NCI-H345 treated with DMSO at 0.1 percent for 48 hours (cell line): ENCODE data around the gene HOXB6.
A peak's percentile ranks its signal among the peaks of the same experiment; 100 is the strongest.

Experiments
- DNase-seq: peaks from one replicate; lab custom pipeline; 2025; ENCODE audit not compliant: unreplicated experiment; lab: John Stamatoyannopoulos, UW

Gene HOXB6

DNA sequence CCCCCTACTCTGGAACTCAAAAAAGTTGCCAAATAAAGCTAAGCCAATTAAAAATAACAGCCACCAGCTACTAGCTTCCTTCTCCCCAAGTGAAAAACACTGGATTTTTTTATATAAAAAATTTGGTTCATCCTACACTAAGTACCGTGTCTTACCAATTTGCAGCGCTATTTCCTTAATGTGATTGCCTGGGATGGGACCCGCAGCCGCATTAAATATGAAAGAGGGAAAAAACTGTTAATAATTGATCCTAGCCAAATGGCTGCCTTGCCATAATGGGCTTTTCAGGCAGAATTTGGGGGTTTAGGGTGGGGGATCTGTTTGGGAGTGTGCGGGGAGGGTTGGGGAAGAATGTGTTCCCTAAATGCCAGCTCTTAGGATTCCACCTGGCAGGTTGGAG, 19.3 kb upstream of the HOXB6 start:
- DNase-seq, result no peak

DNA sequence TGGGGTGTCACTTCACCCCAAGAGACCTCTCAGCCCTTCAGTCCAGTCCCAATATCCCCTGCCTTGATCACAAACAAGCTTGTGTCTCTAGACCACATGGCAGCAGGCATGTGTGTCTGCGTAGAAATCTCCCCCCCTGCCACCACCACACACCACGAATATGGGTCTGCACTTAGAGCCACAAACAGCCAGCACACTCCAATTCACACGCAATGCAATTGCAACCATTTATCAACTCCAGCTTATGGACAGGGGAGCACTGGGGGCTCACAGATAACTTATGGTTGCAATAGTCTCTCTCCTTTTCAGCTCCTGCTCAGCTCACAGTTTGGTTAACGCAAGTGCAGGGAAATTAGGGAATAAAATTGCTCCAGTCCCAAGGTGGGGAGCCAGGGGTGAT, 18.8 kb upstream of the HOXB6 start:
- DNase-seq, result no peak

DNA sequence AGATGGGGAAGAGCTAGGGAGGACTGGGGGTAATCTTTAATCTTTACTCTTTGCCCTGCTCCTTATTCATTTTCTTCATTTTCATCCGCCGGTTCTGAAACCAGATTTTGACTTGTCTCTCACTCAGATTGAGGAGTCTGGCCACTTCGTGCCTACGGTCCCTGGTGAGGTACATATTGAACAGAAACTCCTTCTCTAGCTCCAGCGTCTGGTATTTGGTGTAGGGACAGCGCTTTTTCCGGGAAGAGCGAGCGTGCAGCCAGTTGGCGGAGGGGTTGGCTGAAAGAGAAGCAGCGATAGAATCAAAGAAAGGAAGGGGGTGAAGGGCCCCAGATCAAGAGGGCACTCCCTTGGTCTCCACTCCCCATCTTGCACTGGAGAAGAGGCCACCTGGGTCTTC, 18.1 kb upstream of the HOXB6 start:
- DNase-seq, result no peak

DNA sequence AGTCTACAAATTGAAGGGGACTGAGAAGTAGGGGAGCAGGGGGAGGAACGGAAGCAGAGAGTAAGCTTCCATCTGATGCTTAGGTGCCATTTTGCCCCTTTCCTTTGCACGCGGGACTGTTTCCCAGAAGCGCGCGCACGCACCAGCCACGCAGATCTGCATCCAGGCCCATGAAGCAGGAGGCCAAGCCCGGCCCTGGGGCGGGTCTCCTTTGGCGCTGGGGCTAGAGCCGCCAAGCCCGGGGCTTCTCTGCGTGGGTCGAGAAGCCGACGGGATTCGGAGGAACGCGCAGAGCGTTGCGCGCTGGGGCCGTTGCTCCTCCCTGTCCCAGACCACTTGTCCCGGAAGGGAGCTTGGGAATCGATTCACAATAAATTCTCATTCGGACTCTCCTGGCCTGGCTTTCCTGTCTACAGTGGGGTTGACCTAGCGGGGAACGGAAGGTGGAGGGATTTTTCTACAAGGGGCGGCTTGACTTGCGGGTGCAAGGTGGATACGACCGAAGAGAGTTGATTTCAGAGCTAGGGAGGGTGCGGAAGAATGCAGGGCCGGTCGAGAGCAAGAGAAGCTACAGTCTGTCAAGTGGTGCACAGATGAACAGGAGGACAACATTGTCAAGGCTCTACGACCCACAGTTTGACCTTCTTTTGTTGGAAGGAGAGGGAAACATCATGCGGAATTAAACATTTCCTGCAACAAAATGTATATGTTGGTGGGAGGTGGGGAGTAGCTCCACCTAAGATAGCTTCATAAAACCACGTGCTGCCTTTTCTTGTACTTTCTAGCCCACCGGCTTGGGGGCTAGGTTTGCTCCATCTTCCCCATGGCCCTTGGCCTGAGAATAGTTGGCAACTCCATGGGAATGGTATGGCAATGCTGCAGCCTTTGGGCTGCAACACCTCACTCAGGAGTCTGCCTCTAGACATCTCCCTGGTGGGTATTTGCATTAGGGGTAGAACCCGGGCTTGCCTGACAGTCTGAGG, 16.9 kb upstream of the HOXB6 start:
- no peak for DNase-seq

DNA sequence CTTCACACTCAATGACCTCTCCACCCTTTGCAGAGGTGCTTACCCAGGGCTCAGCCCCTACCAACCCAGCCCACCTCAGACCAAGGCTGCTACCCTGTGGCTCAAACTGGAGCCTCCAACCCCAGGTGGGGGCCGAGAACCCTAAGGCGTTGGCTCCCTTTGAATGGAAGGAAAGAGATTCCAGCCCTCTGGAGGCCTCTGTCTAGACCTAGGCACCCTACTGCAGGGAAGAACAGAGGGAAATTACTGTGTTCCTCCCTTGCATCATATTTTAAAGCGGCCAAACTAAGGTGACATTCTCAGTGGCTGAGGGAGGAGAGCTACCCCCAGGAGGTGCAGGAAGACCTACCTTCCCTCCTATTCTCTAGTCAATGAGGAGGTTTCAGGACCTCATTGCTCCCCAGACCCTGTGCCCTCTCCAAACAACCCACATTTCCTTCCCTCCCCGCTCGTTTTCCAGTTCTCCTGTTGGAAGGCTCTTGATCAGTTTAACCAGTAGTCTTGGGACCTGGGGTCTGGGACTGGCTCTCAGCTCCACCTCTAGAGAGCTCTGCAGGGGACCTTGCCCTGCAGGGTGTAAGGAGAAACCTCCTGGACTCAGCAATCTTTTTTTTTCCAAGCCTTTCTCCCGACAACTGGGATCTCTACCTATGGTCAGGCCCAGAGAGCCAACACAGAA, 15.8 kb upstream of the HOXB6 start:
- DNase-seq, result no peak

DNA sequence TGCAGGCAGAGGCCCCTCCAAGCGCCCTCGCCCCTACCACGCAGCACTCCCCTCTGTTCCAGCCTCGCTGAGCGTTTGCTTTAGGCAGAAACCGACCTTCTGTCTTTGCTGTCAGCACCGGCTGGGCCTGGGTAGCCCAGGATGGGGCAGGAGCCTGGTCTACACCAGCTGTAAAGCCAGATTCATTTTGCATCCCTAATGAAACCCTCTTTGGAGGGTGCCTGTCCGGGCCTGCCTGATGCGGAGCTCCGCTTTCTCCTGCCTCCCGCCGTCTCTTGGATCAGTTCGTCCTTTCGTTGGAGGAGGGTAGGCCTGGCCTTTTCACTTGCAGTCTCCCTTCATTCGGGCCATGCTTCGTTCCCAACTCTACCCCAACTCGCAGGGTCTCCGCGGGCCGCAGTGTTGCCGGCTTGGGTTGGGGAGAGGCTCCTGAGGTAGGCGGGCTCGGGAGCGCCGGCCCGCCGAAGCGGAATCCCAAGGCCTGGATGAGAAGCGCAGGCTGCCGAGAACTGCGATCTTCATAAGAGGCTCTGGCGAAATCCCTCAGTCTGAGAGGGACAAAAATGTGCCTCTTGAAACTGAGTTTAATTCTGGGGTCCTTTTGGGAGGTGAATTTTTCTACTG, 15.2 kb upstream of the HOXB6 start:
- no peak for DNase-seq

DNA sequence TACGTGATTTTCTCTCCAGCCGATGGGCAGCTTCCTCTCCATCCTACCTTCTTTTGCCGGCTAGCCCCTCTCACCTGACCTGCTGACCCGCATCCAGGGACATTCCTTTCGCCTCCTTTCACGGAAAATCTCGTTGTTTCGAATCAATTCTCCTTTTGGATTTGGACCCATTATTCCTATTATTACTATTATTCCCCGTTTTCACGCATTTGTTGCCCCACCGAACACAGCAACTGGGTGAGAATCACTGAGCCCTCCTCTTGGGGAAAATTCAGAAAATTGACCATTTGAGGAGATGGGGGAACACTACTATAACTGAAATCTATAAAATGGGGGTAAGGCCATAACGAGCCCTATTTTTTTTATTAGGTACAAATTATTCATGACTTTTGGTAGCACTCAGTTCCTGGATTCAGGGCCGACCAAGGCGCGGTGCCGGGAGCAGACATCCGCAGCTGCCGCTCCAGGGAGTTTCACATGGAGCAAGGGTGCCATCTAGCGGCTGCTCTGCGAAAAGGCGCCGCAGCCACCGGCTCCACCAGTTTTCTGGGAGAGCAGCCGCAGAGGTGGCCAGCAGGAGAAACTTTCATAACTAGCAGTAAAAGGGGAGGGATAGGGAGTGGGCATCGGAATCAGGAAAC, 13.6 kb upstream of the HOXB6 start:
- peak; percentile 63 for DNase-seq

DNA sequence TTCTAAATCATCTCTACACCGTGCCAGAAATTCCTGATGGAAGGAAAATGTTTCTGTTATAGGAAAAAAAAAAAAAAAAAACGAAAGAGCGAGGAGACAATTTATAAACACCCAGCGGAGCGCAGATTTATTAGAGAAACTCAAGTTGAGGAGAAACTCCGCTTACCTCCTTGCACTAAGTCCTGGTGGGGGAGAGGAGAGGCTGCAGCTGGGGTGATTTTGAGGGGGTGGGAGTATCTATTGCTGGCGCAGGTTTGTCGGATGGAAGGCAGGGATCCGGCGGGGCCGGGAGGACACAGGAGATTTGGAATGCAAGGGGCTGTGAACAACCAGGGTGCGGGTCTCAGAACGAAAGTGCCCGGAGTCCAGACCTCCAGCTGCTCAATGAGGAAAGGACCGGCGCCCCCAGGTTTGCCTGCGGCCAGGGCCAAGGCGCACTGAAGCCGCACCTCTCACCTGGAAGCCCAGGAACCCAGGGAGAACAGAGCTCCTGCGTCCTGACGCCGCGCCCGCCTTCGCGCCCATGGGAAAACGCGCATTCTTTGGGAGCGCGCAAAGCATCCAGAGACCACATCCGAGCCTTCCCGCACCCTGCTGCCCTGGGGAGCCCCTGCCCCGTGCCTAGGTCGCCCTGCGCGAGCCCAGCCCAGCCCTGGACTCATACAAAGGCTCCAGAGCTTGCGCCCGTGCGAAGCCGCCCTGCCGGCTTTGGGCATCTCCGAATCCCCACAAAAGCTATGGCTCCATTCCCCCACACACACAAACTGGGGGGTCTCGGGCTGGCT, 12.9 kb upstream of the HOXB6 start:
- DNase-seq, result no peak

DNA sequence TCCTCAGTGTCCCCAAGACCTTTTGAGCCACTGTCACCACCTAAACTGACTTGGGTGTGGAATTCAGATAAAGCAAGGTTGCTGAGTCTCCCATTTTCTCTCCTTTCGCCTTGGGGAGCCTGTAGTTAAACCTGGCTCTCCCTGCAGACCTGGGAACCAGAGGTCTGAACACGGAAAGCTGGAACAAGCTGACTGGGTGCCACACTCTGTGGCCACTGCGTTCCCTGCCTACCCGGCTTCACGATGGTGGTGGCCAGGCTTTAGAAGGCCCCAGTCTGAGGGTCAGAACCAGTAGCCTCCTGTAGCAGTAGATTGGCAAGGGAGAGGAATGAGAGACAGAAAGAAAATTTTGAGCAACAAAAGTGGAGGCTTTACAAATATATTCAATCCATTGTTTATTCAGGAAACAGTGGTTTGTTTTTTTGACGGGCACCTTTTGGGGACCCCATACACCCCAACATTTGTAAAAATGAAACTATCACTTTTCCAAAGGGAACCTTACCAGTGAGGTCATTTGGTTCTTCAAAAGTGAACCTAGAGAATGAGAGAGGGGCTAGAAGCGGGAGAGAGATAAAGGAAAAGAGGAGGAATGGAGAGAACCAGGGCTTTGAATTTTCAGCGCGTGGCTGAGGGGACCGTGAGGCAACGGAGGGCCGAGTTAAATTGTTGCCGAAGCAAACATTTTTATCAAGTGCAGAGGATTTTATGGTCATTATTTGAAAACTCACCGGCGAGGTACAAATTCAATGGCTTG, 12.1 kb upstream of the HOXB6 start:
- no peak for DNase-seq

DNA sequence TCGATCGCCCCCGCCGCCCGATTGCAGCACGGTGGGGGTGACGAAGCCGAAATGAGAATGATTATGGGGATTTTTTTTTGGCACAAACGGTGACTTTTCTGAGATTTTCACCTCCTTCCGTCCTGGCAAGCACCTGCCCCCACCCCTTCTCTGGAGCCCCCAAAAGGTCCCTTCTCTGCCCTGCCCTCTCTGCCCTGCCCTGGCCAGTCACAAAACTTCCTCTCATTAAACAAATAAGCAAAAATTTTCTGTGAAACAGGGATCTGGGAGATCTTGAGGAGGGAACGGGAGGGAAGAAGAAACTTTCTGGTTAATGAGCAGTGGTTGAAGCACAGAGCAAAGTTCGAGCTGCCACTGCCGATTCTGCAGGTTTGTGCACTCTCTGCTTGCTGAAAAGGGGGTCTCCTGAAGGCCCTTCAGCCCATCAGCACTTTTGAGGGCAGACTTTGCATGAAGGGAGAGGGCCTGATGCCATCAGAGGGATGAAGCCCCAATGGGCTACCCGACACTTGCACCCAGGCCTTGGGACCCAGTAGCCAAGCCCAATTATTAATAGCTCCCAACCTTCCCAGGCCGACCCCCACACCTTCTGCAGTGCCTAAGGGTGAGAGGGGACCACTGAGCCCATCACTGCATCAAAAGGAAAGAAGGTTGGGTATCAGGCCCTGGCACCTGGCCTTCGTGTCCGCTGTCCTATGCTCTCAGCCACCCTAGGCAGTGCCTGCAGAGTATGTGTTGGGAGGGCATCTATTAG, 11.4 kb upstream of the HOXB6 start:
- DNase-seq, result no peak

DNA sequence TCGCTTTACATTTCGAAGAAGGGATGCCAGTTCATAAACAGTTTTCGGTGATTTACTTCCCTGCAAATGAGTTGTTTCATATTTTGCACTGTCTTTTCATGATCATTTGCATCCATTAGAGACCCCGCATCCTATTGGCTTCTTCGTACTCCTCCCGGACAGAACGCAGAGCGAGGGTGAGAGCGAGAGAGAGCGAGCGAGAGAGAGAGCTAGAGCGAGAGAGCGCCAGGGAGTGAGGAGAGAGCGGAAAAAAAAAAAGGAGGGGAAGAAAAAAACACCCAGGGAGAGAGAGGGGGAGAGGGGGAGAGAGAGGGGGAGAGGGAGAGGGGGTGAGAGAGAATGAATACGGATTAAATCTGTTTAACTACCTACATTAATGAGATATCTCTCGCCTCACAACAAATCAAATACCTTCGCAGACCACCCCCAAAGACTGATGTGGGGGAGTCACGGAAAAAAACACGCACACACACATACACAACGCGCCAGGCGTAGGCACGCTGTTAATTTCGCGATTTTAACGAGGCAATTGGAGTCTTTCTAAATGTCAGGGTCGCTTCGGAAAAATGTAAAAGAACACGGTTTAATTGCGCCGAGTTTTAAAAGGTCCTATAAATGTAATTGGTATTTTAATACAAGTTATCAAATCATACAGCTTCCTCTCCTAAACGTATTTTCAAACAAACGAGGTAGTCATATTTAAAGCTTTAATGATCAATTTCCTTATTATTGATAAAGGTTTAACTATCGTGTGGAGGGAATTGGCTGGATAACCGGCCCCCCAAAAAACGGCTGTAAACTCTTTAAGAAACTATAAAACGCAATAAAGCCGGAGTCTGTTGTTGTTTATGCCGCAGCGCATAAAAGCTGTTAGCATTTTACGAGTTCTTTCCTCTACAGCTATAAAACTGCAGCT, 10.5 kb upstream of the HOXB6 start, which contains the start of gene HOXB8:
HOXB8 (minus strand) TSS at position 246 of the 916 bp plus-strand sequence. CDS start 588 bp downstream, outside the sequence.
- DNase-seq, result no peak

DNA sequence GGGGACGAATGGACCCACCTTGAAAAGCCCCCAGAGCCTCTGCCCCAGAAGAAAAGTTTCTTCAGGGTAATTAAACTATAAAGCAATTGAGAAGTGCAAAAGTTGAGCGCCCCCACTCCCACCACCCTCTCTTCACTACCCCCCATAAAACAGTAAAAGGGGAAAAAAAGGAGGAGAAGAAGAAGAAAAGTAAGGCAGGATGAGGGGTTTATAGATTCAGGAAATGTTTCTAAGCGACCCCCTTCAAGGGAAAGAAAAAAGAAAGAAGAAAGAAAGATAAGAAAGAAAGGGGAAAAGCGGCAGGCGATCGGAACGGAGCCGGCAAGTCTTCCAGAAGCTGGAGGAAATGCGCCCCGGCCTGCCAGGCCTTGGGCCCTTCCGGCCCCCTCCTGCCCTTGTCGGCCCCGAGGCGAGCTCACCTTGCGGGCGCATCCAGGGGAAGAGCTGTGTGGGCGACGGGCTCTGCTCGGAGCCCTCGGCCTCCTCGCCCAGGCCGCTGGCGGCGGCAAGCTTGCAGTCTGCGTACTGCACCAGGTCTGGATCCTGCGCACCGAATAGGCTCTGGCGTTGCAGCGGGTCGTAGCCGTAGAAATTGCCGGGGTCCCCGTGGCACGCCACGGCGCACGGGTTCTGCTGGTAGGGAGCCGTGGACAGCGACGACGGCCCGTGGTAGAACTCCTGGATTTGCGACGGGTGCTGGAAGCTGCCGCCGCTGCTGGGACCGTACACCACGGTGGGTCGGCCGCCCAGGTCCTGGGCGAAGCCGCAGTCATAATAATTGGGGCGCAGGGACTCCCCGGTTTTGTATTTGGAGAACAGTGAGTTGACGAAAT, 9.3 kb upstream of the HOXB6 start:
- DNase-seq, result no peak

DNA sequence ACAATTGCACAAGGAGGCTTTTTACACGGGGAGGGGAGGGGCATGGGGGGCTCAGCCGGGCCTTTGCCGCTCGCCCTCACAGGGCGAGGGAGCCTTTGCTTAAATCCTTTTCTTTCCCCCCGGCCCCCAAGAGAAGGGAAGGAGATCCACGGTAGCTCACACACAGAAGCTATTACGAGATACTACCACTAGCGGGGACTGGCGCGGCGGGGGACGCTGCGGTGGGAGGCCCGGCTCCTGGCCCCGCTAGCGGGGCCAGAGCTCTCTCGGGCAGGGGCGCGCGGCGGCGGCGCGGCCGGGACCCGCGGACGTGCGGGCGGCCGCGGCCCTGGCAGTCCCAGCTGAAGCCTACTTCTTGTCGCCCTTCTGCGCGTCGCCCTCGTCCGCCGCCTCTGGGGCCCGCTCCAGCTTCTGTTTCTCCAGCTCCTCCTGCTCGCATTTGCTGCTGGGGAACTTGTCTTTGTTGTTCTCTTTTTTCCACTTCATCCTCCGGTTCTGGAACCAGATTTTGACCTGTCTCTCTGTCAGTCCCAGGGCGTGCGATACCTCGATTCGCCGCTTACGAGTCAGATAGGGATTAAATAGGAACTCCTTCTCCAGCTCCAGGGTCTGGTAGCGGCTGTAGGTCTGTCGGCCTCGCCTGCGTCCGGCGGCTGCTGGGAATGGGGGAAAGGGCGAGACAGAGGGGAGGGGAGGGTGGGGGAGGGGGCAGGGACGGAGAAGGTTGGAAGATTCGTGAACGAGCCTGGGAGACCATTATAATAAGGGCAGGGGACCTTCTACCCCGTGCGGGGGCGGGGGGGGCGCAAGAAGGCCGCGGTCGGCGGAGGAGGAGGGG, 8.3 kb upstream of the HOXB6 start:
- DNase-seq, result peak; percentile 33

DNA sequence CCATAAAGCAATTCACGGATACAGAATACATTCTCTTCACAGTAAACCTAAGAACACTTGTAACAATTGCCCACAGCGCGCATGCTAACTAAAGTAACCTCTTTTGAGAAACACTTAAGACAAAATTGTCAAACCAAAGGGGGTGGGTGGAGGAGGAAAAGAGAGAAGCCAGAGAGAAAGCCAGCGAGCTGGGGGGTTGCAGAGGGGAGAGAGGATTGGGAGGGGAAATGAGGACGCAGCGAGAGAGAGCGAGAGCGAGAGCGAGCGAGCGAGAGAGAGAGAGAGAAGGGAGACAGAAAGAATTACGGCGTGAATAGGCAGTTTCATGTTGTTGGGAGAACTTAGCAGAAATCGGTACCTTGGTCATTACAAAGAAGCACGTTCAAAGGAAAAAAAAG, 7.7 kb upstream of the HOXB6 start:
- DNase-seq, result no peak

DNA sequence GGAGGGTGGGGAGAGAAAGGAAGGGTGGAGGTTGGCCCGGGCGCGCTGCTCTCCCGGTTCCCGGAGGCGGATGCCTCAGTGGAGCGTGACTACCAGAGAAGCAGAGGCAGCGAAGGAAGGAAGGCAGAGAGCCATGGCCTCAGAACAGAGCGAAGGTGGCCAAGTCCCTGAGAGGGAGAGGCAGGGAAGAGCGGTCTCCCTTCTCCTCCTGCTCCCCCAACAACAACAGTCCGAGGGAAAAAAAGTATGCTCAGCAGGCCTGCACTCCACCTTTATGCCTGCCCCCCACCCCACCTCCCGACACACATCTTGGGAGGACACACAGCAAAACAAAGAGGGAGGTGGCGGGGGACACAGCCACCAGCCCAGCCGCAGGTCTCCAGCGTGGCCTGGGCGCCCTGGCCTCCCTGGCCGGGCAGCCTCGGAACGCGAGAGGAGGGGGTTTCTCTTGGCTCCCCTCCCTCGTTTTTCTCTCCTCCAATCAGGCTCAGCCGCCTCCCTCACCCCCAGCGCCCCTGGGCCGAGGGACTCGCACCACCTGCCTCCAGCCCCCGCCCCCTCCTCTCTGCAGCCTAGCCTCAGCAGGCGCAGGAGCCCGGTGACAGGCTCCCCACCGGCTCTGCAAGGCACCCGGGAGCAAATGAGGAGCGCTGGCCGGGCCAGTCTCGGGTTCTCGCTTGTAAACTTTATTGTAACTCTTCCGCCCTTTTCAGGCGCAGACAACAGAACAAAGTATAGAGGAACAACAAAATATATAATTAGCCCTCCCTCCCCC, 7.1 kb upstream of the HOXB6 start:
- peak; percentile 87 for DNase-seq
